ENCODE data around the gene HINT3. TPM values are rescaled to one million over a fixed set of nuclear protein-coding genes. Genes with fewer than 3 reads are reported as not detected.
A peak's percentile ranks its signal among the peaks of the same experiment; 100 is the strongest.

The HINT3 gene
- total and polyA plus RNA-seq, 2 of the 13 experiments (the other 11 are each of a cell fraction or from before 2014, with no cell fraction given) = 3.1 to 22.8 TPM

DNA sequence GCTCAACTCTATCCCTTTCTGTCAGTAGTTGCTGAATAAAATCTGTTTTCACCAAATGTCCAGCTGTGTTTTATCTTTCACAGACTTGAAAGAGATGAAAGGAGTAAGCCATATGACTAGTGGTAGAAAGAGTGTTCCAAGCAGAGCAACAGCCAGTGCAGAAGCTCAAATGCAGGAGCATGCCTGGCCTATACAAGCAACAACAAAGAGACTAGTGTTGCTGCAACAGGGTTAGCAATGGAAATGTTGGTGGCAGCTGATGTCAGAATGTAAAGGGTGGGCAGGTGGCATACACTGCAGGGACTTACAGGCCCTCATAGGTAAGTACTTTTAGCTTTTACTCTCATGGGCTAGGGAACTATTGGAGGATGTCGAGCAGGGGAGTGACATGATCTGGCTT is 5.2 kb upstream of the HINT3 start (continued):
- TF ChIP-seq, protein P1, sequence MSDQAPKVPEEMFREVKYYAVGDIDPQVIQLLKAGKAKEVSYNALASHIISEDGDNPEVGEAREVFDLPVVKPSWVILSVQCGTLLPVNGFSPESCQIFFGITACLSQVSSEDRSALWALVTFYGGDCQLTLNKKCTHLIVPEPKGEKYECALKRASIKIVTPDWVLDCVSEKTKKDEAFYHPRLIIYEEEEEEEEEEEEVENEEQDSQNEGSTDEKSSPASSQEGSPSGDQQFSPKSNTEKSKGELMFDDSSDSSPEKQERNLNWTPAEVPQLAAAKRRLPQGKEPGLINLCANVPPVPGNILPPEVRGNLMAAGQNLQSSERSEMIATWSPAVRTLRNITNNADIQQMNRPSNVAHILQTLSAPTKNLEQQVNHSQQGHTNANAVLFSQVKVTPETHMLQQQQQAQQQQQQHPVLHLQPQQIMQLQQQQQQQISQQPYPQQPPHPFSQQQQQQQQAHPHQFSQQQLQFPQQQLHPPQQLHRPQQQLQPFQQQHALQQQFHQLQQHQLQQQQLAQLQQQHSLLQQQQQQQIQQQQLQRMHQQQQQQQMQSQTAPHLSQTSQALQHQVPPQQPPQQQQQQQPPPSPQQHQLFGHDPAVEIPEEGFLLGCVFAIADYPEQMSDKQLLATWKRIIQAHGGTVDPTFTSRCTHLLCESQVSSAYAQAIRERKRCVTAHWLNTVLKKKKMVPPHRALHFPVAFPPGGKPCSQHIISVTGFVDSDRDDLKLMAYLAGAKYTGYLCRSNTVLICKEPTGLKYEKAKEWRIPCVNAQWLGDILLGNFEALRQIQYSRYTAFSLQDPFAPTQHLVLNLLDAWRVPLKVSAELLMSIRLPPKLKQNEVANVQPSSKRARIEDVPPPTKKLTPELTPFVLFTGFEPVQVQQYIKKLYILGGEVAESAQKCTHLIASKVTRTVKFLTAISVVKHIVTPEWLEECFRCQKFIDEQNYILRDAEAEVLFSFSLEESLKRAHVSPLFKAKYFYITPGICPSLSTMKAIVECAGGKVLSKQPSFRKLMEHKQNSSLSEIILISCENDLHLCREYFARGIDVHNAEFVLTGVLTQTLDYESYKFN (CRISPR knock-in tag; conservative IDR thresholded peaks at IDR 0.05) = no peak
- TF ChIP-seq THAP9 (CRISPR knock-in tag; IDR thresholded peaks at IDR 0.05; ENCODE audit: borderline replicate concordance) (no peak), POLR2G (IDR thresholded peaks at IDR 0.05; ENCODE audit: low read depth, low read length) (no peak), UBTF (CRISPR knock-in tag; IDR thresholded peaks at IDR 0.05) (no peak), DBP (CRISPR knock-in tag; IDR thresholded peaks at IDR 0.05; ENCODE audit: not compliant biosample characterization) (no peak), HDAC6 (IDR thresholded peaks at IDR 0.05; ENCODE audit: low read depth, low read length) (no peak), ZNF83 (CRISPR knock-in tag; IDR thresholded peaks at IDR 0.05; ENCODE audit: borderline replicate concordance) (no peak), ZNF652 (CRISPR knock-in tag; IDR thresholded peaks at IDR 0.05; ENCODE audit: borderline replicate concordance, low read depth) (no peak), SAP130 (CRISPR knock-in tag; IDR thresholded peaks at IDR 0.05; ENCODE audit: low read depth) (peak; percentile 64), THAP8 (CRISPR knock-in tag; IDR thresholded peaks at IDR 0.05; ENCODE audit: borderline replicate concordance) (no peak), FIP1L1 (IDR thresholded peaks at IDR 0.05; ENCODE audit: borderline replicate concordance, insufficient read depth, low read depth, low read length) (no peak), ZNF430 (CRISPR knock-in tag; IDR thresholded peaks at IDR 0.05) (no peak)
- TF ChIP-seq, protein P2, sequence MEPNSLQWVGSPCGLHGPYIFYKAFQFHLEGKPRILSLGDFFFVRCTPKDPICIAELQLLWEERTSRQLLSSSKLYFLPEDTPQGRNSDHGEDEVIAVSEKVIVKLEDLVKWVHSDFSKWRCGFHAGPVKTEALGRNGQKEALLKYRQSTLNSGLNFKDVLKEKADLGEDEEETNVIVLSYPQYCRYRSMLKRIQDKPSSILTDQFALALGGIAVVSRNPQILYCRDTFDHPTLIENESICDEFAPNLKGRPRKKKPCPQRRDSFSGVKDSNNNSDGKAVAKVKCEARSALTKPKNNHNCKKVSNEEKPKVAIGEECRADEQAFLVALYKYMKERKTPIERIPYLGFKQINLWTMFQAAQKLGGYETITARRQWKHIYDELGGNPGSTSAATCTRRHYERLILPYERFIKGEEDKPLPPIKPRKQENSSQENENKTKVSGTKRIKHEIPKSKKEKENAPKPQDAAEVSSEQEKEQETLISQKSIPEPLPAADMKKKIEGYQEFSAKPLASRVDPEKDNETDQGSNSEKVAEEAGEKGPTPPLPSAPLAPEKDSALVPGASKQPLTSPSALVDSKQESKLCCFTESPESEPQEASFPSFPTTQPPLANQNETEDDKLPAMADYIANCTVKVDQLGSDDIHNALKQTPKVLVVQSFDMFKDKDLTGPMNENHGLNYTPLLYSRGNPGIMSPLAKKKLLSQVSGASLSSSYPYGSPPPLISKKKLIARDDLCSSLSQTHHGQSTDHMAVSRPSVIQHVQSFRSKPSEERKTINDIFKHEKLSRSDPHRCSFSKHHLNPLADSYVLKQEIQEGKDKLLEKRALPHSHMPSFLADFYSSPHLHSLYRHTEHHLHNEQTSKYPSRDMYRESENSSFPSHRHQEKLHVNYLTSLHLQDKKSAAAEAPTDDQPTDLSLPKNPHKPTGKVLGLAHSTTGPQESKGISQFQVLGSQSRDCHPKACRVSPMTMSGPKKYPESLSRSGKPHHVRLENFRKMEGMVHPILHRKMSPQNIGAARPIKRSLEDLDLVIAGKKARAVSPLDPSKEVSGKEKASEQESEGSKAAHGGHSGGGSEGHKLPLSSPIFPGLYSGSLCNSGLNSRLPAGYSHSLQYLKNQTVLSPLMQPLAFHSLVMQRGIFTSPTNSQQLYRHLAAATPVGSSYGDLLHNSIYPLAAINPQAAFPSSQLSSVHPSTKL (CRISPR knock-in tag; IDR thresholded peaks at IDR 0.05) = 0 out of 2 replicates have a peak, but pooled peaks have one; percentile 9
